ENCODE data around the gene ECM2. TPM values are rescaled to one million over a fixed set of nuclear protein-coding genes. Genes with fewer than 3 reads are reported as not detected.

ECM2 gene
- total RNA-seq, 1 donor = 62.2 TPM

GRCh38 chr9:92478783-92479182, 57.0 kb downstream of the ECM2 start:
- Histone ChIP-seq H3K9me3 (ENCODE audit: low read depth, low read length) (no peaks in the 10 kb centered on the region), H3K27me3 (ENCODE audit: insufficient read depth, low read length) (no peaks in the 10 kb centered on the region), H3K27ac (ENCODE audit: low read depth, low read length) (no peak overlapping the region), H3K4me2 (ENCODE audit: insufficient read depth, low read length) (no peak overlapping the region), H4K20me1 (ENCODE audit: insufficient read depth, low read length) (no peaks in the 10 kb centered on the region), H3K4me1 (ENCODE audit: insufficient read depth, low read length) (peaks cover 16% of the 10 kb centered on the region), H3K79me2 (ENCODE audit: insufficient read depth, low read length) (no peaks in the 10 kb centered on the region), H3K4me3 (ENCODE audit: insufficient read depth, low read length) (no peak overlapping the region), H3K36me3 (ENCODE audit: insufficient read depth, low read length) (no peaks in the 10 kb centered on the region), H2AFZ (ENCODE audit: low read length) (peak overlapping the region; percentile 80)
- no peak for TF ChIP-seq CTCF (IDR thresholded peaks at IDR 0.05; ENCODE audit: extremely low read depth, low read depth, low read length)
- no peak for DNase-seq (ENCODE audit: insufficient read length, low spot score, missing footprints)

- DNase-seq (ENCODE audit: insufficient read length, low spot score, missing footprints) = no peak
- Histone ChIP-seq H3K4me3 (ENCODE audit: insufficient read depth, low read length) (no peak overlapping the region), H3K9me3 (ENCODE audit: low read depth, low read length) (no peaks in the 10 kb centered on the region), H3K27me3 (ENCODE audit: insufficient read depth, low read length) (no peaks in the 10 kb centered on the region), H2AFZ (ENCODE audit: low read length) (no peak overlapping the region), H3K4me1 (ENCODE audit: insufficient read depth, low read length) (peaks cover 14% of the 10 kb centered on the region), H3K79me2 (ENCODE audit: insufficient read depth, low read length) (no peaks in the 10 kb centered on the region), H3K4me2 (ENCODE audit: insufficient read depth, low read length) (no peak overlapping the region), H4K20me1 (ENCODE audit: insufficient read depth, low read length) (no peaks in the 10 kb centered on the region), H3K36me3 (ENCODE audit: insufficient read depth, low read length) (no peaks in the 10 kb centered on the region), H3K27ac (ENCODE audit: low read depth, low read length) (no peak overlapping the region)
- TF ChIP-seq CTCF (IDR thresholded peaks at IDR 0.05; ENCODE audit: extremely low read depth, low read depth, low read length) = no peak
Measured at GRCh38 chr9:92476962-92477361, 58.8 kb downstream of the ECM2 start.

- TF ChIP-seq CTCF (IDR thresholded peaks at IDR 0.05; ENCODE audit: extremely low read depth, low read depth, low read length) = no peak
- Histone ChIP-seq H2AFZ (ENCODE audit: low read length) (no peak overlapping the region), H4K20me1 (ENCODE audit: insufficient read depth, low read length) (no peaks in the 10 kb centered on the region), H3K4me1 (ENCODE audit: insufficient read depth, low read length) (no peaks in the 10 kb centered on the region), H3K9me3 (ENCODE audit: low read depth, low read length) (no peaks in the 10 kb centered on the region), H3K4me3 (ENCODE audit: insufficient read depth, low read length) (no peak overlapping the region), H3K36me3 (ENCODE audit: insufficient read depth, low read length) (no peaks in the 10 kb centered on the region), H3K27me3 (ENCODE audit: insufficient read depth, low read length) (no peaks in the 10 kb centered on the region), H3K4me2 (ENCODE audit: insufficient read depth, low read length) (no peak overlapping the region), H3K27ac (ENCODE audit: low read depth, low read length) (no peak overlapping the region), H3K79me2 (ENCODE audit: insufficient read depth, low read length) (no peaks in the 10 kb centered on the region)
- DNase-seq (ENCODE audit: insufficient read length, low spot score, missing footprints) = no peak
Measured at GRCh38 chr9:92474587-92474986, 61.2 kb downstream of the ECM2 start.

- H3K4me3 ChIP-seq (ENCODE audit: insufficient read depth, low read length) = no peak overlapping the region
- no peaks in the 10 kb centered on the region for H4K20me1 ChIP-seq (ENCODE audit: insufficient read depth, low read length)
- peaks cover 21% of the 10 kb centered on the region for H3K4me1 ChIP-seq (ENCODE audit: insufficient read depth, low read length)
- H3K36me3 ChIP-seq (ENCODE audit: insufficient read depth, low read length) = no peaks in the 10 kb centered on the region
- H3K27ac ChIP-seq (ENCODE audit: low read depth, low read length) = no peak overlapping the region
- peak; percentile 46 for DNase-seq (ENCODE audit: insufficient read length, low spot score, missing footprints)
- H3K79me2 ChIP-seq (ENCODE audit: insufficient read depth, low read length) = no peaks in the 10 kb centered on the region
- TF ChIP-seq CTCF (IDR thresholded peaks at IDR 0.05; ENCODE audit: extremely low read depth, low read depth, low read length) = no peak
- H3K27me3 ChIP-seq (ENCODE audit: insufficient read depth, low read length) = no peaks in the 10 kb centered on the region
- no peaks in the 10 kb centered on the region for H3K9me3 ChIP-seq (ENCODE audit: low read depth, low read length)
- H3K4me2 ChIP-seq (ENCODE audit: insufficient read depth, low read length) = no peak overlapping the region
- H2AFZ ChIP-seq (ENCODE audit: low read length) = no peak overlapping the region
Measured at GRCh38 chr9:92468206-92468605, 67.6 kb downstream of the ECM2 start.
